ENCODE results near the gene PATL2. TPM values are rescaled to one million over a fixed set of nuclear protein-coding genes. Genes with fewer than 3 reads are reported as not detected.

Gene PATL2
- total RNA-seq, 2 donors from 2014 or later: 0.26 TPM; not detected in 1

DNA sequence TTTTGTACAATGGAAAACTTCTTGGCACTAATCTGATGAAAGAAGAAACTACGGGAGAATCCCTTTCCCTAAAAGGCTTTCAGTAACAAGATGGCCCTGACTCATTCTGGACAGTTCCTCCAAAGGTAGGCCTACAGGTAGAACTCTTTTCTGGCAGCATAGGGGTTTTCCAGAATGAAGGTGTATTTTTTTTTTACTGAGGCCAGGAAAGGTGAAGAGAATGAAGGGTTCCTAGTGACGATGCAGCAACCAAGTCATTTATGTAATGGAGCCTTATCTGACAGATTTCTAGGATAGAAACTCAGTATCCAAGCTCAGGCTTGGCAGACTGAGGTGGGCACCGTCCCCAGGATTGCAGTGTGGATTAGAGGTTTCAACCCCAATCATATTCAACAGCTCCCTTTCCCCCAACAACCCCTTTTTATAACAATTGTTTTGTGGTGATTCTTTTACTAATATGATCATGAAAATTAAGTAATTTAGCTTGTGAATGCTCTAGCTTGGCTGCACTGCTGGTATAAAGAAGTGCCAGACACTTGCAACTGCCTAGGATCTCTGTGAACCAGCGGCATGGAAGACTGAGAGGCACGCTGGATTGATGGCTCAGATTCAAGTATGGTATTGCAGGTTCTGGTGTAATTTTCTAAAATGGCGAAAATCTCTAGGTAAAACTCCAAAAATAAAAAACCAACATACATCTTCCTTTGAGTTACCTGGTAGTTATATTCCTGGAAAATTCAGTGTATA, 16.5 kb upstream of the PATL2 start:
- Mint-ChIP-seq H3K36me3 (ENCODE audit: low read depth) (no peaks in the 10 kb centered on the region), H3K27ac (peak overlapping the region; percentile 87), H3K27me3 (ENCODE audit: insufficient read depth) (no peaks in the 10 kb centered on the region), H3K4me3 (peak overlapping the region; percentile 85), H3K9me3 (no peaks in the 10 kb centered on the region), H3K4me1 (peaks cover 10% of the 10 kb centered on the region)
- Histone ChIP-seq H3K36me3 (ENCODE audit: control insufficient read depth, insufficient read depth, low read length) (no peaks in the 10 kb centered on the region), H3K4me1 (ENCODE audit: control insufficient read depth, insufficient read depth, low read length) (no peaks in the 10 kb centered on the region), H3K27ac (ENCODE audit: low read depth, low read length) (no peak overlapping the region), H3K9ac (ENCODE audit: extremely low read depth, low read length, poor library complexity, severe bottlenecking) (peak overlapping the region; percentile 16), H3K27me3 (ENCODE audit: control insufficient read depth, insufficient read depth, low read length, poor library complexity, severe bottlenecking) (no peaks in the 10 kb centered on the region), H3K9me3 (ENCODE audit: control insufficient read depth, low read length) (no peaks in the 10 kb centered on the region), H3K4me3 (ENCODE audit: low read length) (no peak overlapping the region)
- 94 to 100% methylated on average over 3 to 5 of the region's 6 CpGs for WGBS, 2 experiments (ENCODE audit: insufficient coverage in 1 of 2, insufficient read length in 1 of 2)
- TF ChIP-seq, protein P1, sequence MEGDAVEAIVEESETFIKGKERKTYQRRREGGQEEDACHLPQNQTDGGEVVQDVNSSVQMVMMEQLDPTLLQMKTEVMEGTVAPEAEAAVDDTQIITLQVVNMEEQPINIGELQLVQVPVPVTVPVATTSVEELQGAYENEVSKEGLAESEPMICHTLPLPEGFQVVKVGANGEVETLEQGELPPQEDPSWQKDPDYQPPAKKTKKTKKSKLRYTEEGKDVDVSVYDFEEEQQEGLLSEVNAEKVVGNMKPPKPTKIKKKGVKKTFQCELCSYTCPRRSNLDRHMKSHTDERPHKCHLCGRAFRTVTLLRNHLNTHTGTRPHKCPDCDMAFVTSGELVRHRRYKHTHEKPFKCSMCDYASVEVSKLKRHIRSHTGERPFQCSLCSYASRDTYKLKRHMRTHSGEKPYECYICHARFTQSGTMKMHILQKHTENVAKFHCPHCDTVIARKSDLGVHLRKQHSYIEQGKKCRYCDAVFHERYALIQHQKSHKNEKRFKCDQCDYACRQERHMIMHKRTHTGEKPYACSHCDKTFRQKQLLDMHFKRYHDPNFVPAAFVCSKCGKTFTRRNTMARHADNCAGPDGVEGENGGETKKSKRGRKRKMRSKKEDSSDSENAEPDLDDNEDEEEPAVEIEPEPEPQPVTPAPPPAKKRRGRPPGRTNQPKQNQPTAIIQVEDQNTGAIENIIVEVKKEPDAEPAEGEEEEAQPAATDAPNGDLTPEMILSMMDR (conservative IDR thresholded peaks at IDR 0.05): no peak
- no peak for DNase-seq

DNA sequence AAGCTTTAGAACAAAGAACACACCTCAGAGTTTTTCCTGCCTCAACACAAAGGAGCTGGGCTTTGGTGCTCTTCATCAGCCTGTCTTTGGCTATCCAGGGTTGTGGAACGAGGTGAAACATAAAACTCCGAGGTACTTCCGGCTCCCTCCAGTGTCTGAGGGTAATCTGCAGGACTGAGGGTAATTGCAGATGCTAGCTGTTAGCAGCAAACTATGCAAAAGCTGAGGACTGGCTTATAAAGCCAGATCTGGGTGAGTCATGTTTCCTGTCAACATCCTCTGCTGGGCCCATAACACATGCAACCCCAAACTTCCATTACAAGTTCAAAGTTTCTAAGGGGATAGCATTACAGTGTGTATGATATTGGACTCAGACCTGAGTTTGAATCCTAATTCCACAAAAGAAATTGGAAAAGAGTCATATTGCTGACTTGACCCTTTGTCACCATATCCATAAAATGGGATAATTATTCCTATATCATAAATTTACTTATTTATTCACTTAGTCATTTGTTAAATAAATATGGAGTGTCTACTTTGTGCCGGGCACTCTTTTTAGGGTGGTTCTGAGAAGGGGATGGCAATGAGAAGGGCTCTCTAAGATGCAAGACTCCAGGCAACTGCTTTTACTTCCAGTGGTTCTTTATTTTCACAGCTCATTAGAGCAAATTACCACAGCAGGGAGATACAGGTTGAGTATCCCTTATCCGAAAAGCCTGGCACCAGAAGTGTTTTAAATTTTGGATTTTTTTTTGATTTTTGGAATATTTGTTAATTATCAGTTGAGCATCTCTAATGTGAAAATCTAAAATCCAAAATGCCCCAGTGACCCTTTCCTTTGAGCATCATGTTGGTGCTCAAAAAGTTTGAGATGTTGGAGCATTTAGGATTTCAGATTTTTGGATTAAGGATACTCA, 15.7 kb upstream of the PATL2 start:
- no peaks in the 10 kb centered on the region for H3K36me3 Mint-ChIP-seq (ENCODE audit: low read depth)

DNA sequence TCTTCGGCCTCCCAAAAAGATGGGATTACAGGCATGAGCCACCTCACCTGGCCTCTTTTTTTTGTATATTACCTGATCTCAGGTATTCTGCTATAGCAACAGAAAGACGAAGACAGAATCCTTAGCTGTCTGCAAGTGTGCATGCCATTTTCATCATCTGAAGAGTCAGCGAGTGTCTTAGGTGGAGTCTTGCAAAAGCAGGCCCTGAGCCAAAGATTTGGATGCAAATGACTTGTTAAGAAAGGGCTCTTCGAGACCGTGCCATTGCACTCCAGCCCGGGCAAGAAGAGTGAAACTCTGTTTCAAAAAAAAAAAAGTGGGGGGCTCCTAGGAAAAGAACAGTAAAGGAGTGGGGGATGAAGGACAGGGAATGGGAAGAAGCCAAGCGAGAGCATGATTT, 15.0 kb upstream of the PATL2 start:
- 83 to 86% methylated on average over 5 to 7 of the region's 7 CpGs for WGBS, 2 experiments (ENCODE audit: insufficient coverage in 1 of 2, insufficient read length in 1 of 2)
- H3K27ac Mint-ChIP-seq: peak overlapping the region; percentile 81
- H3K9me3 ChIP-seq (ENCODE audit: control insufficient read depth, low read length): no peaks in the 10 kb centered on the region
- no peaks in the 10 kb centered on the region for H3K9me3 Mint-ChIP-seq
- TF ChIP-seq, protein P1 (conservative IDR thresholded peaks at IDR 0.05): no peak
- no peak for DNase-seq
- no peaks in the 10 kb centered on the region for H3K36me3 ChIP-seq (ENCODE audit: control insufficient read depth, insufficient read depth, low read length)
- H3K27ac ChIP-seq (ENCODE audit: low read depth, low read length): no peak overlapping the region
- no peaks in the 10 kb centered on the region for H3K4me1 ChIP-seq (ENCODE audit: control insufficient read depth, insufficient read depth, low read length)
- no peak overlapping the region for H3K9ac ChIP-seq (ENCODE audit: extremely low read depth, low read length, poor library complexity, severe bottlenecking)
- no peaks in the 10 kb centered on the region for H3K27me3 Mint-ChIP-seq (ENCODE audit: insufficient read depth)
- H3K27me3 ChIP-seq (ENCODE audit: control insufficient read depth, insufficient read depth, low read length, poor library complexity, severe bottlenecking): no peaks in the 10 kb centered on the region
- H3K4me1 Mint-ChIP-seq: peaks cover 10% of the 10 kb centered on the region
- H3K4me3 ChIP-seq (ENCODE audit: low read length): no peak overlapping the region
- no peaks in the 10 kb centered on the region for H3K36me3 Mint-ChIP-seq (ENCODE audit: low read depth)
- no peak overlapping the region for H3K4me3 Mint-ChIP-seq

More for the DNA sequence above, 15.7 kb upstream of the PATL2 start:
- peaks cover 10% of the 10 kb centered on the region for H3K4me1 Mint-ChIP-seq
- Histone ChIP-seq H3K27ac (ENCODE audit: low read depth, low read length) (no peak overlapping the region), H3K36me3 (ENCODE audit: control insufficient read depth, insufficient read depth, low read length) (no peaks in the 10 kb centered on the region), H3K4me1 (ENCODE audit: control insufficient read depth, insufficient read depth, low read length) (no peaks in the 10 kb centered on the region), H3K4me3 (ENCODE audit: low read length) (no peak overlapping the region), H3K9ac (ENCODE audit: extremely low read depth, low read length, poor library complexity, severe bottlenecking) (no peak overlapping the region), H3K9me3 (ENCODE audit: control insufficient read depth, low read length) (no peaks in the 10 kb centered on the region), H3K27me3 (ENCODE audit: control insufficient read depth, insufficient read depth, low read length, poor library complexity, severe bottlenecking) (no peaks in the 10 kb centered on the region)
- 63 to 71% methylated on average over 3 to 5 of the region's 5 CpGs for WGBS, 2 experiments (ENCODE audit: insufficient coverage in 1 of 2, insufficient read length in 1 of 2)
- H3K27ac Mint-ChIP-seq: peak overlapping the region; percentile 81
- peak; percentile 71 for DNase-seq
- H3K27me3 Mint-ChIP-seq (ENCODE audit: insufficient read depth): no peaks in the 10 kb centered on the region
- H3K9me3 Mint-ChIP-seq: no peaks in the 10 kb centered on the region
- no peak overlapping the region for H3K4me3 Mint-ChIP-seq
- TF ChIP-seq, protein P1 (conservative IDR thresholded peaks at IDR 0.05): no peak
